Uterus (tissue), 4 donors: Measurements from ENCODE around the gene EEF1B2. TPM values are rescaled to one million over a fixed set of nuclear protein-coding genes. Genes with fewer than 3 reads are reported as not detected.

ENCODE experiments used
- DNase-seq, 2 donors: peaks; one replicate each; pipeline ENCODE4 v3.0.0-alpha.2; 2019 to 2020
- H3K27ac ChIP-seq, 2 donors: fragments of 200-600 bp; sonication (generic); 1 replicate in 1 of 2; 2 replicates in 1 of 2; pipeline ENCODE4 v1.5.1; 2016 to 2018
- H3K27me3 ChIP-seq, 2 donors: fragments of 200-600 bp; sonication (generic); one replicate each; pipeline ENCODE4 v1.5.1; 2018 to 2019; ENCODE audit warnings: control low read depth in 1 of 2
- H3K36me3 ChIP-seq, 2 donors: fragments of 200-600 bp; sonication (generic); one replicate each; pipeline ENCODE4 v1.5.1; 2019; ENCODE audit warnings: control low read depth in 1 of 2
- H3K4me1 ChIP-seq, 2 donors: fragments of 200-600 bp; sonication (generic); one replicate each; pipeline ENCODE4 v1.5.1; 2018 to 2019; ENCODE audit warnings: control low read depth in 1 of 2
- H3K4me3 ChIP-seq, 2 donors: fragments of 200-600 bp; sonication (generic); 1 replicate in 1 of 2; 2 replicates in 1 of 2; pipeline ENCODE4 v1.5.1; 2018 to 2019; ENCODE audit warnings: mild to moderate bottlenecking in 1 of 2
- H3K9me3 ChIP-seq, 2 donors: fragments of 200-600 bp; sonication (generic); one replicate each; pipeline ENCODE4 v1.5.1; 2019; ENCODE audit warnings: control low read depth in 1 of 2
- CTCF ChIP-seq, 4 experiments: fragments of 200-600 bp in 2 of 4; fragments of 450-650 bp in 2 of 4; sonication (generic) in 2 of 4; IDR thresholded peaks; one replicate each; pipeline ENCODE4 v1.5.1; 2016 to 2019; ENCODE audit warnings: antibody characterized with exemption in 4 of 4, mild to moderate bottlenecking in 2 of 4, moderate library complexity in 1 of 4
- POLR2A ChIP-seq, 2 donors: fragments of 450-650 bp; IDR thresholded peaks; one replicate each; pipeline ENCODE4 v1.6.1; 2016; ENCODE audit warnings: antibody characterized with exemption in 2 of 2, mild to moderate bottlenecking in 1 of 2, moderate library complexity in 1 of 2
- intact Hi-C: fragments of 100-400 bp; cut with DNase I; formaldehyde crosslinking; loops from one replicate; pipeline ENCODE4 v1.15.1; 2023; ENCODE audit warnings: low total_unique reads
- total RNA-seq, 4 donors: library from RNA; depleted of rRNA in 3 of 4; stranded (reverse); fragments of >200 nt in 3 of 4; gene quantifications; one replicate each; pipeline versions ENCODE4 v1.1.0 to v1.2.4, GENCODE V29; 2014 to 2023
- donor health status: DM: yes; HTN: yes; CAD: no.

The EEF1B2 gene
- total RNA-seq, 4 donors from 2014 or later: 267 to 794 (median 564) TPM

- Histone ChIP-seq H3K27ac (no peak overlapping the region), H3K4me3 (no peak overlapping the region), H3K36me3 (no peaks in the 10 kb centered on the region), H3K9me3 (peaks cover 0 to 4% of the 10 kb centered on the region in 2 donors), H3K27me3 (no peaks in the 10 kb centered on the region), H3K4me1 (no peaks in the 10 kb centered on the region)
- TF ChIP-seq CTCF (IDR thresholded peaks at IDR 0.05) (no peak), POLR2A (IDR thresholded peaks at IDR 0.05) (no peak)
- no peak for DNase-seq
- intact Hi-C loops: no loop called here
These were observed 33.8 kb upstream of the EEF1B2 start for GRCh38 chr2:206125901-206126300.

GRCh38 chr2:206127656-206128055, 32.0 kb upstream of the EEF1B2 start:
- no peak for DNase-seq
- no peaks in the 10 kb centered on the region for H3K36me3 ChIP-seq
- intact Hi-C loops: no loop called here
- H3K27me3 ChIP-seq: no peaks in the 10 kb centered on the region
- H3K4me3 ChIP-seq: no peak overlapping the region
- no peaks in the 10 kb centered on the region for H3K4me1 ChIP-seq
- no peaks in the 10 kb centered on the region for H3K9me3 ChIP-seq
- no peak overlapping the region for H3K27ac ChIP-seq
- TF ChIP-seq POLR2A (IDR thresholded peaks at IDR 0.05) (no peak), CTCF (IDR thresholded peaks at IDR 0.05) (no peak)

- H3K4me1 ChIP-seq: no peaks in the 10 kb centered on the region
- no peak overlapping the region for H3K4me3 ChIP-seq
- no peaks in the 10 kb centered on the region for H3K27me3 ChIP-seq
- DNase-seq: no peak
- intact Hi-C loops: no loop called here
- no peaks in the 10 kb centered on the region for H3K36me3 ChIP-seq
- H3K9me3 ChIP-seq: no peaks in the 10 kb centered on the region
- TF ChIP-seq POLR2A (IDR thresholded peaks at IDR 0.05) (no peak), CTCF (IDR thresholded peaks at IDR 0.05) (no peak)
- H3K27ac ChIP-seq: no peak overlapping the region
These were observed 16.2 kb upstream of the EEF1B2 start for GRCh38 chr2:206143451-206143850.

- H3K27me3 ChIP-seq: no peaks in the 10 kb centered on the region
- no peak overlapping the region for H3K4me3 ChIP-seq
- H3K27ac ChIP-seq: no peak overlapping the region
- no peaks in the 10 kb centered on the region for H3K36me3 ChIP-seq
- TF ChIP-seq CTCF (IDR thresholded peaks at IDR 0.05): no peak
- no peak for TF ChIP-seq POLR2A (IDR thresholded peaks at IDR 0.05)
- no peak for DNase-seq
- no peaks in the 10 kb centered on the region for H3K4me1 ChIP-seq
- intact Hi-C loops: no loop called here
- no peaks in the 10 kb centered on the region for H3K9me3 ChIP-seq
These were observed 15.3 kb upstream of the EEF1B2 start for GRCh38 chr2:206144383-206144782.

- no peaks in the 10 kb centered on the region for H3K9me3 ChIP-seq
These were observed 14.0 kb upstream of the EEF1B2 start for GRCh38 chr2:206145665-206146064.

More at GRCh38 chr2:206145665-206146064, 14.0 kb upstream of the EEF1B2 start:
- DNase-seq: no peak
- H3K27ac ChIP-seq: no peak overlapping the region
- no peaks in the 10 kb centered on the region for H3K27me3 ChIP-seq
- intact Hi-C loops: no loop called here
- TF ChIP-seq POLR2A (IDR thresholded peaks at IDR 0.05): no peak
- no peak for TF ChIP-seq CTCF (IDR thresholded peaks at IDR 0.05)
- no peak overlapping the region for H3K4me3 ChIP-seq
- no peaks in the 10 kb centered on the region for H3K4me1 ChIP-seq
- H3K36me3 ChIP-seq: no peaks in the 10 kb centered on the region
